NK-92 (cell line): Measurements from ENCODE around the gene SSTR3.
"Not testable (repeated sequence)": the region's sequence is repeated elsewhere in the genome, so short reads cannot be mapped to it uniquely, and the experiment has no call there.

Source experiments
- DNase-seq: peaks from one replicate; lab custom pipeline; 2025; ENCODE audit not compliant: unreplicated experiment; lab: John Stamatoyannopoulos, UW

Gene SSTR3

GRCh38 chr22:37182949-37183245 lies 29.4 kb downstream of the SSTR3 start:
- no peak for DNase-seq

GRCh38 chr22:37182101-37182948 lies 30.0 kb downstream of the SSTR3 start:
- no peak for DNase-seq

- DNase-seq = no peak
Measured at GRCh38 chr22:37181681-37182080, 30.6 kb downstream of the SSTR3 start.

- no peak for DNase-seq
Measured at GRCh38 chr22:37180531-37181231, 31.6 kb downstream of the SSTR3 start.

GRCh38 chr22:37179622-37180420 lies 32.5 kb downstream of the SSTR3 start:
- DNase-seq = no peak

GRCh38 chr22:37179126-37179470 lies 33.2 kb downstream of the SSTR3 start:
- no peak for DNase-seq

- DNase-seq = no peak
Measured at GRCh38 chr22:37178350-37179125, 33.7 kb downstream of the SSTR3 start.

- no peak for DNase-seq
Measured at GRCh38 chr22:37177755-37178154, 34.5 kb downstream of the SSTR3 start.

- no peak for DNase-seq
Measured at GRCh38 chr22:37177221-37177620, 35.1 kb downstream of the SSTR3 start.

- no peak for DNase-seq
Measured at GRCh38 chr22:37176464-37177061, 35.7 kb downstream of the SSTR3 start.

- no peak for DNase-seq
Measured at GRCh38 chr22:37175414-37176281, 36.6 kb downstream of the SSTR3 start.

- DNase-seq = no peak
Measured at GRCh38 chr22:37174964-37175363, 37.3 kb downstream of the SSTR3 start.

- no peak for DNase-seq
Measured at GRCh38 chr22:37173709-37174108, 38.6 kb downstream of the SSTR3 start.

GRCh38 chr22:37172266-37173245 lies 39.7 kb downstream of the SSTR3 start:
- no peak for DNase-seq

- DNase-seq = no peak
Measured at GRCh38 chr22:37171662-37172061, 40.6 kb downstream of the SSTR3 start.

GRCh38 chr22:37170689-37171405 lies 41.4 kb downstream of the SSTR3 start:
- not testable (repeated sequence) for DNase-seq

- no peak for DNase-seq
Measured at GRCh38 chr22:37169947-37170688, 42.2 kb downstream of the SSTR3 start.
